Panc1 (cell line): ENCODE data around the gene ERF. TPM values are rescaled to one million over a fixed set of nuclear protein-coding genes. Genes with fewer than 3 reads are reported as not detected.

ENCODE experiments used
- ATAC-seq: fragments of 200-7000 bp; cut with Tn5 transposase; 2 replicates; pipeline ENCODE4 v1.9.1; 2020; ENCODE audit warnings: mild to moderate bottlenecking, moderate library complexity
- BruUV-seq: library from RNA; stranded (reverse); fragments of 400-500 nt; replicated peaks from 2 replicates; lab custom pipeline; 2021; lab: Mats Ljungman, UMichigan
- CTCF ChIA-PET: fragments of 300-600 bp; sonication (Branson Sonifier 250); formaldehyde crosslinking; loops from one replicate; lab custom pipeline; 2022; ENCODE audit warnings: antibody characterized with exemption; lab: Charles Lee
- POLR2A ChIA-PET: fragments of 300-600 bp; sonication (Branson Sonifier 250); formaldehyde crosslinking; loops from one replicate; lab custom pipeline; 2022; ENCODE audit warnings: antibody characterized with exemption; lab: Charles Lee
- DNase-seq: peaks from one replicate; pipeline ENCODE4 v3.0.0-alpha.2; 2010; ENCODE audit warnings: low read depth, low spot score
- H3K27ac ChIP-seq: 2 replicates; pipeline ENCODE4 v1.5.1; 2011; ENCODE audit warnings: mild to moderate bottlenecking, low read length, inconsistent platforms
- H3K27me3 ChIP-seq: fragments of 200-500 bp; sonication (Bioruptor generic); 2 replicates; pipeline ENCODE4 v1.6.0; 2014; ENCODE audit warnings: low read length, inconsistent platforms; ENCODE audit not compliant: control insufficient read depth, insufficient read depth
- H3K36me3 ChIP-seq: fragments of 200-500 bp; sonication (Bioruptor generic); 2 replicates; pipeline ENCODE4 v1.5.1; 2014; ENCODE audit warnings: inconsistent platforms, mild to moderate bottlenecking, low read length, moderate library complexity; ENCODE audit not compliant: control insufficient read depth, insufficient read depth
- H3K4me1 ChIP-seq: 2 replicates; pipeline ENCODE4 v1.5.1; 2011; ENCODE audit warnings: inconsistent platforms, mild to moderate bottlenecking, low read length, moderate library complexity; ENCODE audit not compliant: control insufficient read depth, insufficient read depth
- H3K4me3 ChIP-seq, 2 experiments: 2 replicates each; pipeline ENCODE4 v1.5.1; 2011 to 2012; ENCODE audit warnings: low read depth in 2 of 2, low read length in 2 of 2, mild to moderate bottlenecking in 2 of 2, inconsistent platforms in 1 of 2, moderate library complexity in 1 of 2
- H3K9me3 ChIP-seq: fragments of 200-500 bp; sonication (Bioruptor generic); 2 replicates; pipeline ENCODE4 v1.5.1; 2014; ENCODE audit warnings: low read depth, mild to moderate bottlenecking, inconsistent platforms, low read length, moderate library complexity; ENCODE audit not compliant: control insufficient read depth, insufficient read depth
- CTCF ChIP-seq: fragments of 450-650 bp; IDR thresholded peaks from 2 replicates; pipeline ENCODE4 v1.5.1; 2017; ENCODE audit warnings: mild to moderate bottlenecking
- POLR2AphosphoS5 ChIP-seq: IDR thresholded peaks from 2 replicates; pipeline ENCODE4 v1.6.1; 2012; ENCODE audit warnings: mild to moderate bottlenecking, low read depth, low read length, moderate library complexity
- REST ChIP-seq, 2 experiments: IDR thresholded peaks; 2 replicates each; pipeline ENCODE4 v1.6.1; 2011 to 2012; ENCODE audit warnings: low read depth in 2 of 2, control low read depth in 1 of 2, low read length in 1 of 2, mild to moderate bottlenecking in 1 of 2, moderate library complexity in 1 of 2; ENCODE audit not compliant: insufficient read depth in 1 of 2
- SIN3A ChIP-seq: IDR thresholded peaks from 2 replicates; pipeline ENCODE4 v1.6.1; 2012; ENCODE audit warnings: low read depth, mild to moderate bottlenecking, low read length, moderate library complexity, borderline replicate concordance; ENCODE audit not compliant: insufficient read depth
- TCF7L2 ChIP-seq: IDR thresholded peaks from 2 replicates; pipeline ENCODE4 v1.6.1; 2011; ENCODE audit warnings: mild to moderate bottlenecking, low read depth, low read length, inconsistent platforms
- in situ Hi-C: cut with HindIII; loops from 2 replicates; pipeline ENCODE4 v1.10.0; 2016; ENCODE audit warnings: low sequenced_read_pairs, low pct_unique_long_range_greater_than_20kb
- intact Hi-C: fragments of 100-400 bp; cut with micrococcal nuclease; formaldehyde crosslinking; loops from one replicate; pipeline ENCODE4 v1.10.0; 2022; ENCODE audit not compliant: unreplicated experiment
- total RNA-seq: library from RNA; stranded (reverse); gene quantifications from one replicate; pipeline ENCODE4 v1.2.1, GENCODE V29; 2021; ENCODE audit not compliant: unreplicated experiment

ERF gene
- total RNA-seq, 1 experiment from 2014 or later, result 85.7 TPM

- Histone ChIP-seq H3K9me3 (no peaks in the 10 kb centered on the region), H3K36me3 (no peaks in the 10 kb centered on the region), H3K27ac (peak within 1 kb of the TSS; percentile 93), H3K4me1 (peaks cover 11% of the 10 kb centered on the region), H3K27me3 (no peaks in the 10 kb centered on the region), H3K4me3 (peak within 1 kb of the TSS; percentile 69 to 79)
- TF ChIP-seq POLR2AphosphoS5, result no peak
- no peak; the same call in 1 of the 2 replicates for TF ChIP-seq TCF7L2
- BruUV-seq, result no TSS peak
- POLR2A ChIA-PET, result no interaction called here
- peak; percentile 94 for ATAC-seq
- CTCF ChIA-PET, result no interaction called here
- in situ Hi-C loops (no loop called here), intact Hi-C loops (no loop called here)
- DNase-seq, result peak; percentile 99
These were observed 14.0 kb upstream of the ERF start, which contains the start of gene CIC for GRCh38 chr19:42268704-42269477. Gene CIC (plus strand): TSS chr19:42269252. CDS start chr19:42271784, 2,532 bp downstream.

GRCh38 chr19:42268142-42268703 lies 13.3 kb upstream of the ERF start:
- no peaks in the 10 kb centered on the region for H3K9me3 ChIP-seq
- TF ChIP-seq TCF7L2 (no peak), POLR2AphosphoS5 (peak; percentile 55; the same call in 1 of the 2 replicates), SIN3A (peak; percentile 59; the same call in 1 of the 2 replicates), CTCF (no peak), REST (IDR thresholded peaks at IDR 0.05; ENCODE audit: insufficient read depth in 1 of 2, low read depth in 2 of 2, low read length in 1 of 2) (no peak)
- in situ Hi-C loops (no loop called here), intact Hi-C loops (no loop called here)
- ATAC-seq (peak; percentile 88), DNase-seq (peak; percentile 91)
- H3K4me1 ChIP-seq, result peaks cover 11% of the 10 kb centered on the region
- no TSS peak for BruUV-seq
- peak overlapping the region; percentile 69 to 79 for H3K4me3 ChIP-seq
- peak overlapping the region; percentile 93 for H3K27ac ChIP-seq
- ChIA-PET CTCF (no interaction called here), POLR2A (no interaction called here)
- no peaks in the 10 kb centered on the region for H3K27me3 ChIP-seq
- no peaks in the 10 kb centered on the region for H3K36me3 ChIP-seq
